Measurements from ENCODE around the gene PRR33.
"Not testable (repeated sequence)": the region's sequence is repeated elsewhere in the genome, so short reads cannot be mapped to it uniquely, and the experiment has no call there.

PRR33 gene

GRCh38 chr11:1874441-1875092, 17.1 kb downstream of the PRR33 start:
- DNase-seq = not testable (repeated sequence)

DNA sequence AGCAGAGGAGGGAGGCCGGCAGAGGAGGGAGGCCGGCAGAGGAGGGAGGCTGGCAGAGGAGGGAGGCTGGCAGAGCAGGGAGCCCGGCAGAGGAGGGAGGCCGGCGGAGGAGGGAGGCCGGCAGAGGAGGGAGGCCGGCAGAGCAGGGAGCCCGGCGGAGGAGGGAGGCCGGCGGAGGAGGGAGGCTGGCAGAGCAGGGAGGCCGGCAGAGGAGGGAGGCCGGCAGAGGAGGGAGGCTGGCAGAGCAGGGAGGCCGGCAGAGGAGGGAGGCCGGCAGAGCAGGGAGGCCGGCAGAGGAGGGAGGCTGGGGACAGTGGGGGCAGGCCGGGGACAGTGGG, 17.9 kb downstream of the PRR33 start:
- not testable (repeated sequence) for DNase-seq

DNA sequence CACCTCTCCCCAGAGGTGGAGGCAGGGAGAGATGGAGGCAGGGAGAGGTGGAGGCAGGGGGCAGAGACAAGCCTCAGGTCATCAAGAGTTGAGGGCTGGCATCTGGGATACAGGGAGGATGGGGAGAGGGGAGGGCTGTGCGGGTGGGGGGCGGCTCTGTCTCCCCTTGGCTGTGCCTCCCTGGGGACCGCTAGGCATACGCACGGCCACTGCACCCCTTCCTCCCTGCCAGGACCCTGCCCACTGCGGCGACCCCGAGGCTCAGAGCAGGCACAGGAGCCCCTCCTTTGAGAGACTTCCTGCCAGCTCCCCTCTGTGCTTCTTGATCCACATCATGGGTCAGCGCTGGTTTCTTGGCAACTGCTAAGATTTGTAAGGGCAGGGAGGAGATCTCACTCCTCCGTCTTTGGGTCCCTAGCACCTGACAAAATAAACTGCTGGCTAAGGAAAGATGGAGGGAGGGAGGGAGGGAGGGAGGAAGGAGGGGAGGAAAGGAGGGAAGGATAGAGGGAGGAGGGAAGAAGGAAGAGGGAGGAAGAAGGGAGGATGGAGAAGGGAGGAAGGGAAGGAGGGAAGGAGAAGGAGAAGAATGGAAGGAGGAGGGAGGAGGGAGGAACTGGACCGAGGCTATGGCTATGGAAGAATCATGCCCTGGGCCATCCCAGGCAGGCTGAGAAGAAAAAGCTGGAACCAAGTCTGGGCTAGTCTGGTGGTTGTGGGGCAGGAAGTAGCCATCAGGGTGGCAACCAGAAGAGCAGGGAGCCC, 18.5 kb downstream of the PRR33 start:
- no peak for DNase-seq

- DNase-seq = no peak
Measured at GRCh38 chr11:1872267-1872985, 19.3 kb downstream of the PRR33 start.

GRCh38 chr11:1871531-1871930, 20.2 kb downstream of the PRR33 start:
- no peak for DNase-seq

DNA sequence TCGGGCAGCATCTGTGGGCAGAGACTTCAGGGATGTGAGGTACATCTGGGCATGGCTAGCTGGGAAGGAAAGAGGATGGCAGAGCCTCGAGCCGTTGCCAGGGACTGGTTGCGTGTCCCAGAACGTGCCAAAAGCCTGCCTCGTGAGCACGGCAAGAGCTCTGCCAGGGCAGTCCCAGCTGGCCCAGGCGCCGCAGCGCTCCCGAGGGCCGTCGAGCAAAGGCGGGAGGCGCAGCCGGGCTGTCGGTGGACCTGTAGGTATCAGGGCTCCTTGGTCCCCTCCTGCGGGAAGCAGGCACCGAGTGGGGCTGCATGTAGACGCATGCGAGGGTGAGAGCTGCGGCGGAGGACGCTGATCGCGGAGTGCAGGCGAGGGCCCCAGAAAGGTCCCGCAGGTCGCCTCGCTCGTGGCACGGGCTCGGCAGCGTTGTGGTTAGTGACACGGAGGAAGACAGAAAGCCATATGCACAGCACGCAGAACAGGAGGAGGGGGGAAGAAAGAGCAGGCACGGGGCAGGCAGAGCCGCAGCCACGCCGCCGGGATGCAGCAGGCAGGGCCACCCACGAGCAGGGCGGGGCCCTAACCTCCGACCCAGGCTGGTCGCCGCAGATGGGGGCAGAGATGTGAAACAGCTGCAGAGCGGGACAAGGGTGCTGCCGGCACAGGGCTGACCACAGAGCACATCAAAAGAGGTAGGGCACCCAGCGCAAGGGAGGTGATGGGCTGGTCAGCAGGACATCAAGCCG, 20.8 kb downstream of the PRR33 start:
- DNase-seq = no peak

DNA sequence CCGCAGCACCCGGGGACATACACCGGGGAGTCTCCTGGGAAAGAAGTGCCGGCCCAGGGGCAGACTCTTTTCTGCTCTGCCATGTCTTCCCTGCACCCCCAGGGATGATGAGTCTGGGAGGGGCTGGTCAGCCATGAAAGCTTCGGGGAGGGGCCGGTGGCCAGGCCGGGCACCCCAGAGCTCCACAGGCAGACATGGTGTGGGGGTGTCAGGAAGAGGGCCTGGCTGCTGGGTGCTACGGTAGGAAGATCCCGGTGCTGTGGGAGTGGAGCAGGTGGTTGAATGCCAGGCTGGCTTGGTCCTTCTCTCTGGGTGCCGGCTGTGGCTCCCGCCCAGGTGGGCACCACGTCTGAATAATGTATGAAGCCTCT, 21.4 kb downstream of the PRR33 start:
- no peak for DNase-seq

GRCh38 chr11:1869427-1870325, 22.0 kb downstream of the PRR33 start:
- no peak for DNase-seq

GRCh38 chr11:1868636-1869291, 22.9 kb downstream of the PRR33 start:
- no peak for DNase-seq

DNA sequence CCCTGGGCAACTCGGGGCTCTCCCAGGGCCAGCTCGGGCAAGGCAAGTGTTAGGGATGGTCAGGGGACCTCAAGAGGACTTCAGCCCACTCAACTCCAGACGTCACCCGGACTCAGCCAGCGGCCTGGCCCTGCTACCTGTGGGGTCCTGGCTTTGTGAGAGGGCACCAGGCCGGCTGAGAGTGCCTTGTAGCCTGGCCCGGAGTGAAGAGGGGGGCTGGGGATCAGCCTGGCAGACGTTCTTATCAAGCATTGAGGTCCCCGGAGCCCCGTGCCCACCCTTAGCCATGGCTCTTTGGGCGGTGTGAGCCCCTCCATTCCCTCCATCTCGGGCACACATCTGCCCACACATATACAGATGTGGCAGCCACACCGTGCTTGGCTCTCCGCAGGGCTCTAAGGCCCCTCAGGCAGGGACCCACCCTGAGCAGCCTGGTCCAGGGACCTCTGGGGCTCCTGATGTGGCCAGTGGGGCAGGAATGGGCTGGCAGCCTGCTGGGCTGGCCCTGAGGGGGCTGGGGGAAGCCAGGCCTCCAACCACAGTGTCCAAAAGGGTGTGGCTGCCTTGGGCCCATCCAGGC, 23.5 kb downstream of the PRR33 start:
- DNase-seq = no peak

GRCh38 chr11:1867381-1867780, 24.3 kb downstream of the PRR33 start:
- DNase-seq = no peak

GRCh38 chr11:1866776-1867175, 24.9 kb downstream of the PRR33 start:
- DNase-seq = no peak

GRCh38 chr11:1866226-1866625, 25.5 kb downstream of the PRR33 start:
- no peak for DNase-seq

DNA sequence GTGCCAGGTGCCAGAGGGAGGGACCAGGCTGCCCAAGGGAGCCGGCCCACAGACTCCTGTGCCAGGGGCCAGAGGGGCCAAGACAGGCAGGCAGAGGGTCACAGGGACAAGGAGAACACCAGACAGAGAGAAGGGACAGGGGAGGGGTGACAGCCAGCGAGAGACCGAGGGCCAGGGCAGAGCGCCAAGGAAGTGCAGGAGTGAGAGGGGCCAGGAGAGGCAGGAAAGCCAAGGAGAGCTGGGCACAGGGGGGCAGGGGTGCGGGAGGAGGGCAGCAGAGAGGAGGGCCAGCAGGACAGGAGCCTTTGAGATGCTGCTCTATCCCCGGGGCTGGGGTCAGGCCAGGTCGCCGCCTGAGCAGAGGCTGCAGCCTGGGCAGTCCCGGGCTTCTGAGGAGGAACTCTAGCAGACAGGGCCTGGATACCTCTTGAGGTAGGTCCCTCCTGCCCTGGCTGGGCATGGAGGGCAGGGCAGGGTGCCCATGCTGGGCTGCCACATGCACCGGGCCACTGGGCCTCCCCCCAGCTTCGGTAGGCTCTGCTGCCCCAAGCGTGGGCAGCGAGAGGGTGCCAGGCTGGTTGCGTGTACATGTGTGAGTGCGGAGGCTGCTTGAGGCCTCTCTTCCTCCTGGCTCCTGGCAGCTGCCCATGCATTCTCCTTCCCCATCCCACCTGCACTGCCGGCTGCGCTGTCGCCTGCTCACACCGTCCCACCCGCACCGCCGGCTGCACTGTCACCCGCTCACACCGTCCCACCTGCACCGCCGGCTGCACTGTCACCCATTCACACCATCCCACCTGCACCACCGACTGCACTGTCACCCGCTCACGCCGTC, 26.6 kb downstream of the PRR33 start:
- DNase-seq = no peak

DNA sequence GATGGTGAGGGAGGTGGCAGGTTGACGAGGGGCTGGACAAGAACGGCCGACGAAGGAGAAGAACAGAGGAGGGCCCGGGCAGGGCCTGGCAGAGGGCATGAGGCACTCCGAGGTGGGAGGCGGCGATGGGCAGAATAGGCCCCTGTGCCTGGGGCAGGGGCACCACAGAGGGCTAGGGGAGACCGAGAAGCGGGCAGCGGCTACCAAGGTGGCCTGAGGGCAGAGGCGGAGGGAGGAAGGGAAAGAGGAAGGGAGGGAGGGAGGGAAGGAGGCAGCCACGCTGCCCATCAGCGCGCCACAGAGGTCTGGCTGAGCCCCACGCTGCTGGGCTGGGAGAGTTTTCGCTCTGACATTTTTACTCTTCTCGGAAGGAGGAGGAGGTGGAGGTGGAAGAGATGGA, 27.5 kb downstream of the PRR33 start:
- DNase-seq = no peak

DNA sequence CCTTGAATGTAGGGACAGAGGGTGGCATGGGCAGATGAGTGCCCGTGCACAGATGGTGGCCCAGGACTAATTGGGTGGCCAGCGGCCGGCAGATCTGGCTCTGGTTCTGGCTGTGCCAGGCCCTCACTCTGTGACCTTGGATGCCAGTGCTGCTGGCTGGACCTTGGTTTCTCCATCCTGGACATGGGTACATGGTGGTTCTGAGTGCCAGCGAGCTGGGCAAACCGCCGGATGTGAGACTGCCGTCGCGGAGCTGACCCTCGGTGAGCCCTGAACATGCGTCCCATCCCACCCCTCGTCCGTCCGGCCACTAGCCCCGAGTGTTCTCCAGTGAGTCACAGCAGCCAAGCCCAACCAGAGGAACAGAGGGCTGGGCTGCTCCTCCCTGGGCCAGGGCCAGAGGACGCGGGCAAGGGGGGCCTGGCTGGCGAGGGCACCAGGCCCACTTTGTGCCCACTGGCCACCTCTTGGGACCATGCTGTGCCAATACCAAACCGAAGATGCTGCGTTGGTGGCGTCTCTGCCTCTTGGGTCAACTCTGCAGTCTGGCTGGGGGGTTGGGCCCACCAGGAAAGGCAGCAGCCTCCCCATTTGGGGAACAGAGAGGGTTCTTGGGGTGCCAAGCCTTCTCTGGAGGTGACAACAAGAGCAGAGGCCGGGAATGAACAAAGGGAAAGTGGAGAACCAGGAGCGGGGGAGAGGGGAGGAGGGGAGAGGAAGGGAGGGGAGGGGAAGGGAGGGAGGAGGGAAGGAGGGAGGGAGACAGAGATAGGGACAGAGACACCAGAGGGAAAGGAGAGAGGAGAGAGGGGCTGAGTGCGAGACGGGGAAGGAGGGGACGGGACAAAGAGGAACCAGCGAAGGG, 28.1 kb downstream of the PRR33 start:
- DNase-seq = peak; percentile 86

GRCh38 chr11:1862588-1863351, 28.9 kb downstream of the PRR33 start:
- DNase-seq = peak; percentile 48
